Astrocyte (in vitro differentiated cells and primary cell): ENCODE measurements around the gene RAG1.

Experiments used
- CTCF ChIP-seq: IDR thresholded peaks from 2 replicates; pipeline ENCODE4 v1.5.1; 2011; ENCODE audit warnings: low read depth, mild to moderate bottlenecking, inconsistent platforms, low read length, moderate library complexity; ENCODE audit not compliant: insufficient read depth
- EZH2 ChIP-seq: IDR thresholded peaks from 2 replicates; pipeline ENCODE4 v1.6.1; 2012; ENCODE audit warnings: mild to moderate bottlenecking, low read length, inconsistent platforms; ENCODE audit not compliant: insufficient read depth

DNA sequence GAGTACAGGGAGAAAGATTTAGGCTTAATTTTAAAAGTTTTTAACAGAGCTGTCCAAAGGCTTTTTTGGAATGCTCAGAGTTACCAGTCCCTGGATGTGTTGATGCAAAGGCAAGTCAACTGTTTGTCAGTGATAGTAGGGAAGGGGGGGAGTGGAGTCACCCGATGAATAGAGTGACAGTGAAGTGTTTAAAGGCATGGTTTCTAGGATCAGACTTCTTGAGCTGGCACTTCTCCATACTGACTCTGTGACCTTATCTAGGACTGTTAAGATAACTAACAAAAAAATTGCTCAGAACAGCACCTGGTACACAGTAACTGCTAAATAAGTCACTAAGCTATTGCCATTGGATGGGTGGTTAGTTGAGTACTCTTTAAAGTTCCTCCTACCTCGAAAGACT, 41.6 kb downstream of the RAG1 start:
- TF ChIP-seq CTCF = no peak
- TF ChIP-seq EZH2 = no peak
